Measurements from ENCODE around the gene POLR2J. TPM values are rescaled to one million over a fixed set of nuclear protein-coding genes. Genes with fewer than 3 reads are reported as not detected.

The POLR2J gene
- total RNA-seq, 1 experiment from 2014 or later = 50.5 TPM

GRCh38 chr7:102432442-102433218, 46.1 kb downstream of the POLR2J start:
- POLR2A ChIA-PET = interaction anchor here (1.0 kb wide), 2 partner anchors 9 to 37 kb away, joined by 3 to 4 read pairs; partner anchors contain the start of gene PRKRIP1
- CTCF ChIA-PET = interaction anchor here (0.8 to 5.3 kb wide), 4 partner anchors 20 to 36 kb away, joined by 3 to 21 read pairs (median 7); partner anchors contain the start of gene PRKRIP1
- DNase-seq (ENCODE audit: low spot score) = no peak

More at GRCh38 chr7:102432442-102433218, 46.1 kb downstream of the POLR2J start:
- TF ChIP-seq USF1 (CRISPR knock-in tag; IDR thresholded peaks at IDR 0.05) (no peak), RELA (CRISPR knock-in tag; IDR thresholded peaks at IDR 0.05; ENCODE audit: borderline replicate concordance) (no peak), SP1 (CRISPR knock-in tag; conservative IDR thresholded peaks at IDR 0.05) (no peak), JUN (CRISPR knock-in tag; IDR thresholded peaks at IDR 0.05) (no peak), ZNF121 (CRISPR knock-in tag; IDR thresholded peaks at IDR 0.05) (no peak), PRRX2 (CRISPR knock-in tag; IDR thresholded peaks at IDR 0.05) (no peak), ZNF263 (CRISPR knock-in tag; IDR thresholded peaks at IDR 0.05; ENCODE audit: low read depth) (no peak), MXD4 (CRISPR knock-in tag; IDR thresholded peaks at IDR 0.05; ENCODE audit: borderline replicate concordance) (no peak), ZNF671 (CRISPR knock-in tag; IDR thresholded peaks at IDR 0.05) (no peak), ZNF425 (CRISPR knock-in tag; conservative IDR thresholded peaks at IDR 0.05) (no peak), MAX (CRISPR knock-in tag; IDR thresholded peaks at IDR 0.05) (no peak), ZNF281 (CRISPR knock-in tag; IDR thresholded peaks at IDR 0.05) (no peak), ZNF317 (CRISPR knock-in tag; IDR thresholded peaks at IDR 0.05; ENCODE audit: borderline replicate concordance, low read depth) (no peak), PREB (CRISPR knock-in tag; IDR thresholded peaks at IDR 0.05; ENCODE audit: borderline replicate concordance) (no peak), HMGXB4 (CRISPR knock-in tag; IDR thresholded peaks at IDR 0.05) (no peak), CTCF (IDR thresholded peaks at IDR 0.05) (no peak)
- no peak overlapping the region for H3K27ac Mint-ChIP-seq
- H3K36me3 Mint-ChIP-seq = no peaks in the 10 kb centered on the region; the same call in 1 of the 2 replicates
- ATAC-seq = peak; percentile 8
- H3K4me1 Mint-ChIP-seq = peaks cover 29% of the 10 kb centered on the region
- peak overlapping the region; percentile 75 for H3K4me3 Mint-ChIP-seq
- no peaks in the 10 kb centered on the region for H3K27me3 Mint-ChIP-seq (ENCODE audit: low read depth)
- H3K9me3 Mint-ChIP-seq = no peaks in the 10 kb centered on the region
